A549 (cell line): ENCODE measurements around the gene GRIK4. TPM values are rescaled to one million over a fixed set of nuclear protein-coding genes. Genes with fewer than 3 reads are reported as not detected.

ENCODE experiments used
- ATAC-seq, 2 experiments: fragments of 200-7000 bp in 1 of 2; fragments of >200 bp in 1 of 2; cut with Nextera tagmentation in 1 of 2; cut with Tn5 transposase in 1 of 2; 3 replicates each; pipeline versions ENCODE4 v1.8.0 to v1.9.1; 2018 to 2020; ENCODE audit warnings: mild to moderate bottlenecking in 1 of 2, moderate library complexity in 1 of 2
- CTCF ChIA-PET: fragments of 300-600 bp; sonication (Branson Sonifier 250); formaldehyde crosslinking; extraction: SDS; loops from one replicate; lab custom pipeline; 2021; ENCODE audit warnings: antibody characterized with exemption, inconsistent platforms; lab: Yijun Ruan, JAX
- POLR2A ChIA-PET: fragments of 350-600 bp; formaldehyde crosslinking; extraction: SDS; loops from one replicate; lab custom pipeline; 2021; ENCODE audit warnings: antibody characterized with exemption, inconsistent platforms; lab: Yijun Ruan, JAX
- DNase-seq, 2 experiments: peaks; one replicate each; pipeline versions ENCODE4 v3.0.0 to v3.0.0-alpha.2; 2011 to 2016; ENCODE audit warnings: low read depth in 1 of 2, low spot score in 1 of 2
- FAIRE-seq: peaks from 2 replicates; lab custom pipeline; 2011; peaks lifted over from hg19 to GRCh38; lab: Jason Lieb, UNC
- H3K27ac ChIP-seq, 2 experiments: fragments of >200 bp; sonication (Bioruptor Twin); formaldehyde crosslinking; 3 replicates each; pipeline ENCODE4 v1.5.1; 2016 to 2017
- H3K4me1 ChIP-seq: fragments of >200 bp; sonication (Bioruptor Twin); formaldehyde crosslinking; 3 replicates; pipeline ENCODE4 v1.6.1; 2016
- H3K4me2 ChIP-seq: fragments of >200 bp; sonication (Bioruptor Twin); formaldehyde crosslinking; 3 replicates; pipeline ENCODE4 v1.6.1; 2016
- H3K4me3 ChIP-seq: fragments of >200 bp; sonication (Bioruptor Twin); formaldehyde crosslinking; 3 replicates; pipeline ENCODE4 v1.5.1; 2016
- H3K9me3 ChIP-seq: fragments of >200 bp; sonication (Bioruptor Twin); formaldehyde crosslinking; 3 replicates; pipeline ENCODE4 v1.6.1; 2016
- CBX2 ChIP-seq: fragments of 200-600 bp; sonication (generic); IDR thresholded peaks from 2 replicates; pipeline ENCODE4 v1.6.1; 2016; ENCODE audit warnings: low read depth, mild to moderate bottlenecking, borderline replicate concordance
- CBX8 ChIP-seq: fragments of 200-600 bp; sonication (generic); IDR thresholded peaks from 2 replicates; pipeline ENCODE4 v1.6.1; 2016
- CTCF ChIP-seq: fragments of >200 bp; sonication (Bioruptor Twin); formaldehyde crosslinking; IDR thresholded peaks from 3 replicates; pipeline ENCODE4 v1.5.1; 2016
- E2F6 ChIP-seq: IDR thresholded peaks from 2 replicates; pipeline ENCODE4 v1.6.1; 2012; ENCODE audit warnings: low read depth, borderline replicate concordance
- EHF ChIP-seq: fragments of 250-450 bp; sonication (Bioruptor Pico); IDR thresholded peaks from 2 replicates; pipeline ENCODE4 v1.5.0; 2020; ENCODE audit warnings: mild to moderate bottlenecking
- GATA3 ChIP-seq: IDR thresholded peaks from 2 replicates; pipeline ENCODE4 v1.6.1; 2012; ENCODE audit warnings: borderline replicate concordance
- HOXB13 ChIP-seq: fragments of 250-450 bp; sonication (Bioruptor Pico); IDR thresholded peaks from 2 replicates; pipeline ENCODE4 v1.5.0; 2020; ENCODE audit warnings: low read depth, mild to moderate bottlenecking, moderate library complexity
- MAFK ChIP-seq: fragments of 450-650 bp; IDR thresholded peaks from 2 replicates; pipeline ENCODE4 v1.6.1; 2014; ENCODE audit not compliant: partially characterized antibody
- MAX ChIP-seq: IDR thresholded peaks from 2 replicates; pipeline ENCODE4 v1.6.1; 2012
- MYC ChIP-seq: IDR thresholded peaks from 2 replicates; pipeline ENCODE4 v1.6.1; 2012; ENCODE audit warnings: mild to moderate bottlenecking, inconsistent platforms, low read length, improper control_type of control experiment, borderline replicate concordance
- NPAS2 ChIP-seq: fragments of 250-450 bp; sonication (Bioruptor Pico); IDR thresholded peaks from 2 replicates; pipeline ENCODE4 v1.8.0; 2022; ENCODE audit warnings: mild to moderate bottlenecking, moderate library complexity, borderline replicate concordance
- RARB ChIP-seq: fragments of 250-450 bp; sonication (Bioruptor Pico); IDR thresholded peaks from 2 replicates; pipeline ENCODE4 v1.8.0; 2021; ENCODE audit warnings: mild to moderate bottlenecking, moderate library complexity
- REST ChIP-seq: fragments of 200-600 bp; sonication (generic); IDR thresholded peaks from 2 replicates; pipeline ENCODE4 v1.6.1; 2016; ENCODE audit warnings: antibody characterized with exemption, mild to moderate bottlenecking, moderate library complexity
- RNF2 ChIP-seq: fragments of 200-600 bp; sonication (generic); IDR thresholded peaks from 2 replicates; pipeline ENCODE4 v1.6.1; 2016; ENCODE audit warnings: low read depth, mild to moderate bottlenecking, antibody characterized with exemption, moderate library complexity, borderline replicate concordance
- SMC3 ChIP-seq: fragments of >200 bp; sonication (Bioruptor Twin); formaldehyde crosslinking; IDR thresholded peaks from 3 replicates; pipeline ENCODE4 v1.6.1; 2018; ENCODE audit warnings: inconsistent platforms
- SREBF2 ChIP-seq: fragments of 450-650 bp; IDR thresholded peaks from 2 replicates; pipeline ENCODE4 v1.6.1; 2014; ENCODE audit warnings: mild to moderate bottlenecking, moderate library complexity
- WGBS: methylation state at CpG from one replicate; pipeline ENCODE4 v1.1.6; 2017; ENCODE audit errors: missing lambda C conversion rate; 5-methylcytosine and 5-hydroxymethylcytosine counted together
- polyA plus RNA-seq, 4 experiments: library from polyadenylated mRNA; depleted of rRNA in 3 of 4; stranded (reverse); fragments of >200 nt; fragmentation: RNase III in 1 of 4; extraction: RNeasy Plus Mini Kit Qiagen cat#74134 plus additional on column Dnase treatment in 1 of 4; gene quantifications; 2 replicates in 3 of 4; 3 replicates in 1 of 4; pipeline ENCODE4 v1.2.3, GENCODE V29; 2011 to 2017

The GRIK4 gene
- polyA plus RNA-seq, 2 of the 4 experiments (the other 2 are of a cell fraction): 0.01 TPM; not detected in 1

- TF ChIP-seq CTCF: no peak
- TF ChIP-seq CBX8: no peak
- TF ChIP-seq MAFK: no peak
- no peak for TF ChIP-seq SMC3
- TF ChIP-seq GATA3: no peak
- no peak for TF ChIP-seq NPAS2 (CRISPR knock-in tag)
These were observed 431.2 kb downstream of the GRIK4 start (continued) for GRCh38 chr11:120942701-120943100.

- ATAC-seq: no peak
- peaks cover 16% of the 10 kb centered on the region; the same call in 1 of the 3 replicates for H3K9me3 ChIP-seq
- no peak overlapping the region for H3K27ac ChIP-seq
- no peaks in the 10 kb centered on the region for H3K4me1 ChIP-seq
- TF ChIP-seq MAX: no peak
- TF ChIP-seq RNF2: no peak
- TF ChIP-seq REST: no peak
- no peak for TF ChIP-seq EHF
- no peak for TF ChIP-seq HOXB13 (CRISPR knock-in tag)
- TF ChIP-seq E2F6: no peak
- no peak for TF ChIP-seq SREBF2
- no peak for FAIRE-seq
- ChIA-PET POLR2A (no interaction called here), CTCF (interaction anchor here (0.6 to 1.8 kb wide), 3 partner anchors 63 to 434 kb away, joined by 3 to 4 read pairs (median 3); partner anchors contain the start of gene GRIK4)
- no peak overlapping the region for H3K4me3 ChIP-seq
- 11% methylated on average over 5 of the region's 5 CpGs for WGBS
- H3K4me2 ChIP-seq: no peak overlapping the region
- DNase-seq: no peak
These were observed 433.5 kb downstream of the GRIK4 start for GRCh38 chr11:120945042-120945441.

GRCh38 chr11:120950880-120951279 lies 439.3 kb downstream of the GRIK4 start:
- ChIA-PET CTCF (interaction anchor here (1.8 to 2.6 kb wide), 2 partner anchors 244 to 440 kb away, joined by 10 to 14 read pairs; partner anchors contain the start of gene GRIK4), POLR2A (no interaction called here)
- no peak for TF ChIP-seq MYC
- no peak for TF ChIP-seq CBX2
- no peak for TF ChIP-seq RARB (CRISPR knock-in tag)
- Histone ChIP-seq H3K4me1 (no peaks in the 10 kb centered on the region), H3K4me2 (no peak overlapping the region), H3K27ac (no peak overlapping the region), H3K4me3 (no peak overlapping the region), H3K9me3 (no peaks in the 10 kb centered on the region)
- no peak for ATAC-seq
- no peak for DNase-seq
- 31% methylated on average over 6 of the region's 6 CpGs for WGBS
- FAIRE-seq: no peak
